Neuronal stem cell (in vitro differentiated cells): Measurements from ENCODE around the gene PRKACA.

Source experiments
- DNase-seq: peaks from one replicate; pipeline ENCODE4 v3.0.0-alpha.2; 2013; ENCODE audit warnings: low spot score
- H2AFZ ChIP-seq: one replicate; pipeline ENCODE4 v1.6.1; 2013; ENCODE audit warnings: mild to moderate bottlenecking, low read length, inconsistent platforms
- H2AK5ac ChIP-seq: 2 replicates; pipeline ENCODE4 v1.6.1; 2013; ENCODE audit warnings: low read depth, mild to moderate bottlenecking, inconsistent platforms, low read length, moderate library complexity, mixed read lengths
- H2BK120ac ChIP-seq: 2 replicates; pipeline ENCODE4 v1.6.1; 2013; ENCODE audit warnings: low read depth, mild to moderate bottlenecking, inconsistent platforms, low read length, moderate library complexity, mixed read lengths
- H2BK12ac ChIP-seq: one replicate; pipeline ENCODE4 v1.6.1; 2013; ENCODE audit warnings: low read length, inconsistent platforms
- H2BK15ac ChIP-seq: 2 replicates; pipeline ENCODE4 v1.6.1; 2013; ENCODE audit warnings: mild to moderate bottlenecking, low read length, inconsistent platforms, mixed read lengths
- H2BK5ac ChIP-seq: one replicate; pipeline ENCODE4 v1.6.1; 2013; ENCODE audit warnings: inconsistent platforms, mild to moderate bottlenecking, low read length, moderate library complexity
- H3K14ac ChIP-seq: one replicate; pipeline ENCODE4 v1.6.1; 2013; ENCODE audit warnings: low read length, inconsistent platforms
- H3K18ac ChIP-seq: 2 replicates; pipeline ENCODE4 v1.6.1; 2013; ENCODE audit warnings: low read length, inconsistent platforms
- H3K23ac ChIP-seq: 2 replicates; pipeline ENCODE4 v1.6.1; 2013; ENCODE audit warnings: low read depth, mild to moderate bottlenecking, mixed read lengths, low read length, inconsistent platforms; ENCODE audit not compliant: poor library complexity
- H3K27ac ChIP-seq: replicated peaks from 3 replicates; pipeline ENCODE4 v1.5.1; 2013; ENCODE audit warnings: low read length, inconsistent platforms
- H3K27me3 ChIP-seq, 3 experiments: 2 replicates each; pipeline ENCODE4 v1.6.1; 2013; ENCODE audit warnings: low read length in 3 of 3, mild to moderate bottlenecking in 2 of 3, inconsistent platforms in 1 of 3, low read depth in 1 of 3, mixed read lengths in 1 of 3, moderate library complexity in 1 of 3; ENCODE audit not compliant: control insufficient read depth in 3 of 3, insufficient read depth in 3 of 3
- H3K36me3 ChIP-seq, 2 donors: replicated peaks in 1 of 2; 2 replicates each; pipeline ENCODE4 v1.6.1; 2013; ENCODE audit warnings: low read length in 2 of 2; ENCODE audit not compliant: control insufficient read depth in 2 of 2, insufficient read depth in 2 of 2
- H3K4ac ChIP-seq: 2 replicates; pipeline ENCODE4 v1.6.1; 2013; ENCODE audit warnings: inconsistent platforms, mild to moderate bottlenecking, low read length, moderate library complexity
- H3K4me1 ChIP-seq, 2 donors: 1 replicate in 1 of 2; 2 replicates in 1 of 2; pipeline ENCODE4 v1.6.1; 2013; ENCODE audit warnings: low read length in 2 of 2, low read depth in 1 of 2; ENCODE audit not compliant: control insufficient read depth in 2 of 2, insufficient read depth in 1 of 2
- H3K4me2 ChIP-seq: one replicate; pipeline ENCODE4 v1.6.1; 2013; ENCODE audit warnings: mild to moderate bottlenecking, low read length, inconsistent platforms; ENCODE audit not compliant: insufficient read depth, poor library complexity, severe bottlenecking
- H3K4me3 ChIP-seq, 2 donors: 2 replicates each; pipeline ENCODE4 v1.5.1; 2013; ENCODE audit warnings: low read length in 2 of 2, mild to moderate bottlenecking in 2 of 2, inconsistent platforms in 1 of 2, moderate library complexity in 1 of 2
- H3K79me1 ChIP-seq: one replicate; pipeline ENCODE4 v1.6.1; 2013; ENCODE audit warnings: low read depth, mild to moderate bottlenecking, inconsistent platforms, low read length, moderate library complexity
- H3K9ac ChIP-seq: one replicate; pipeline ENCODE4 v1.6.1; 2013; ENCODE audit warnings: mild to moderate bottlenecking, low read depth, low read length, inconsistent platforms; ENCODE audit not compliant: poor library complexity
- H3K9me3 ChIP-seq, 2 donors: replicated peaks in 1 of 2; 2 replicates each; pipeline versions ENCODE3 to v1.6.1; 2013; ENCODE audit warnings: low read length in 2 of 2, mild to moderate bottlenecking in 2 of 2, inconsistent platforms in 1 of 2, low read depth in 1 of 2, mixed read lengths in 1 of 2, moderate library complexity in 1 of 2; ENCODE audit not compliant: control insufficient read depth in 2 of 2, insufficient read depth in 1 of 2
- H4K8ac ChIP-seq: one replicate; pipeline ENCODE4 v1.6.1; 2013; ENCODE audit warnings: low read depth, mild to moderate bottlenecking, inconsistent platforms, low read length, moderate library complexity
- H4K91ac ChIP-seq: one replicate; pipeline ENCODE4 v1.6.1; 2013; ENCODE audit warnings: low read length, low read depth, mild to moderate bottlenecking, inconsistent platforms; ENCODE audit not compliant: poor library complexity
- WGBS, 2 donors: extraction: QIAGEN DNeasy Blood & Tissue Kit; methylation state at CpG; one replicate each; pipeline ENCODE4 v1.1.7; 2013; ENCODE audit warnings: missing lambda C conversion rate in 2 of 2, mixed read lengths in 1 of 2; ENCODE audit not compliant: insufficient read length in 2 of 2, insufficient replicate concordance in 1 of 2; ENCODE audit errors: extremely low coverage in 2 of 2; 5-methylcytosine and 5-hydroxymethylcytosine counted together

PRKACA gene

GRCh38 chr19:14164724-14165493, 47.3 kb upstream of the PRKACA start:
- Histone ChIP-seq H3K23ac (peak overlapping the region; percentile 43), H3K4me1 (peaks cover 12 to 24% of the 10 kb centered on the region in 2 donors), H2BK5ac (peak overlapping the region; percentile 77), H2AFZ (no peak overlapping the region), H3K27ac (no peak overlapping the region), H3K4ac (no peak overlapping the region), H3K14ac (peak overlapping the region; percentile 99), H3K4me2 (no peak overlapping the region), H3K27me3 (no peaks in the 10 kb centered on the region), H3K9ac (peak overlapping the region; percentile 77), H3K79me1 (peaks cover 8% of the 10 kb centered on the region), H2BK12ac (peak overlapping the region; percentile 90), H2AK5ac (peak overlapping the region; percentile 81), H2BK15ac (no peak overlapping the region), H3K36me3 (peaks cover 31 to 40% of the 10 kb centered on the region in 2 donors), H4K91ac (no peak overlapping the region), H3K4me3 (no peak overlapping the region), H3K18ac (peak overlapping the region; percentile 92), H2BK120ac (no peak overlapping the region), H4K8ac (peak overlapping the region; percentile 98), H3K9me3 (peaks cover 0 to 1% of the 10 kb centered on the region in 2 donors)
- WGBS, 2 donors = no CpG with 5 or more reads among the region's 16 CpGs
- DNase-seq = no peak

DNA sequence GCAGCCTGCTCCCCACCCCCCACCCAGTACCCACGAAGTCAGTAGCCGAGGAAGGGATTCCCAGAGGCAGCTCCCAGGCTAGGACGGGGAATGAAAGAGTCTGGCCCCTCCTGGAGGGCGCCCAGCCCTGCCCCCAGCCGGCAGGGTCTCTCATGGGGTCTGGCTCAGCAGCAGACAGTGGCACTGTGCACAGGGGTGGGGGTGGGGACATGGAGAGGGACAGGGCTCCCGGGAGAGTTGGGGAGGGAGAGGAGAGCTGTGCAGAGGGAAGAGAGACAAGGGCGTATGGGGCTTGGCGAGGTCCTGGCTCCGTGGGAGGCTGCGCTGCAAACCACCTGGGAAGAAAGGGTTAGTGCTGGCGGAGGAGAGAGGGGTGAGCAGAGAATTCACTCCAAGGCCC, 46.5 kb upstream of the PRKACA start:
- Histone ChIP-seq H2AK5ac (peak overlapping the region; percentile 81), H3K23ac (no peak overlapping the region), H2BK12ac (no peak overlapping the region), H3K18ac (peak overlapping the region; percentile 71), H2BK5ac (no peak overlapping the region), H2BK120ac (no peak overlapping the region), H2BK15ac (no peak overlapping the region), H4K91ac (no peak overlapping the region), H3K27me3 (no peaks in the 10 kb centered on the region), H3K27ac (no peak overlapping the region), H3K4me3 (no peak overlapping the region), H3K14ac (no peak overlapping the region), H3K36me3 (peaks cover 34 to 41% of the 10 kb centered on the region in 2 donors), H4K8ac (no peak overlapping the region), H3K79me1 (peaks cover 8% of the 10 kb centered on the region), H3K4me2 (no peak overlapping the region), H2AFZ (no peak overlapping the region), H3K4me1 (peaks cover 12 to 24% of the 10 kb centered on the region in 2 donors), H3K9ac (peak overlapping the region; percentile 64), H3K4ac (no peak overlapping the region), H3K9me3 (peaks cover 0 to 1% of the 10 kb centered on the region in 2 donors)
- no CpG with 5 or more reads among the region's 11 CpGs for WGBS, 2 donors
- no peak for DNase-seq

DNA sequence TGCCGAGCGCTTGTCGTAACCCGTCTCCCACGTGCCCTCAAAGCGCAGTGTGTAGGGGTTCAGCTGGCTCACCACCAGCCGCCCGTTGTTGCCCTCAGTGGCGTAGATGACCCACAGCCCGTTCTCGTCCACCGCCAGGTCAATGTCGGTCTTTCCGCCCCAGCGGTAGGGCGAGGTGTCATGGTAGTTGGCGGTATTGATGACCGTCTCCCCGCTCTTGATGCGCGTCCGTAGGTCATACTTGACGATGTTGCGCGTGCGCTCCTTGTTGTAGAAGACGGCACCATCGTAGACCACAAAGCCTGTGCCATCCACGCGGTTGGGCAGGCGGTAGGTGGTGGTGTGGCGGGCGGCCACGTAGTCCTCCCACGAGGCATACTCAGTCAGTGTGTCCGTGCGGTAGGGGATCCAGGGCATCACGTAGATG, 45.3 kb upstream of the PRKACA start:
- H2AFZ ChIP-seq = no peak overlapping the region
- H4K91ac ChIP-seq = no peak overlapping the region
- peak overlapping the region; percentile 98 for H4K8ac ChIP-seq
- no peak overlapping the region for H3K18ac ChIP-seq
- peaks cover 0 to 1% of the 10 kb centered on the region in 2 donors for H3K9me3 ChIP-seq
- peak overlapping the region; percentile 81 for H2BK120ac ChIP-seq
- no CpG with 5 or more reads among the region's 38 CpGs for WGBS, 2 donors
- peak overlapping the region; percentile 70 for H3K9ac ChIP-seq
- H3K27me3 ChIP-seq = no peaks in the 10 kb centered on the region
- H2BK12ac ChIP-seq = peak overlapping the region; percentile 41
- peak overlapping the region; percentile 52 for H3K23ac ChIP-seq
- no peak overlapping the region for H3K4ac ChIP-seq
- peak overlapping the region; percentile 61 for H2AK5ac ChIP-seq
- no peak for DNase-seq
- H3K36me3 ChIP-seq = peaks cover 40 to 48% of the 10 kb centered on the region in 2 donors
- H2BK15ac ChIP-seq = no peak overlapping the region
- H3K27ac ChIP-seq = no peak overlapping the region
- H2BK5ac ChIP-seq = no peak overlapping the region
- H3K14ac ChIP-seq = peak overlapping the region; percentile 2
- peak overlapping the region in 1 of 2 donors; percentile 27 for H3K4me3 ChIP-seq
- peaks cover 12 to 21% of the 10 kb centered on the region in 2 donors for H3K4me1 ChIP-seq
- H3K4me2 ChIP-seq = no peak overlapping the region
- H3K79me1 ChIP-seq = peaks cover 8% of the 10 kb centered on the region

GRCh38 chr19:14161305-14161704, 43.7 kb upstream of the PRKACA start:
- H3K4me3 ChIP-seq = no peak overlapping the region

More at GRCh38 chr19:14161305-14161704, 43.7 kb upstream of the PRKACA start:
- no peak for DNase-seq
- H3K4me1 ChIP-seq = peaks cover 12 to 17% of the 10 kb centered on the region in 2 donors
- H4K8ac ChIP-seq = no peak overlapping the region
- no peak overlapping the region for H3K4ac ChIP-seq
- H2AFZ ChIP-seq = no peak overlapping the region
- peak overlapping the region; percentile 73 for H2BK12ac ChIP-seq
- no peak overlapping the region for H3K27ac ChIP-seq
- no peak overlapping the region for H2BK15ac ChIP-seq
- H4K91ac ChIP-seq = no peak overlapping the region
- WGBS, 2 donors = no CpG with 5 or more reads among the region's 19 CpGs
- H2BK120ac ChIP-seq = no peak overlapping the region
- H2BK5ac ChIP-seq = no peak overlapping the region
- peak overlapping the region; percentile 85 for H3K23ac ChIP-seq
- H3K9me3 ChIP-seq = peaks cover 0 to 1% of the 10 kb centered on the region in 2 donors
- H3K18ac ChIP-seq = no peak overlapping the region
- no peak overlapping the region for H2AK5ac ChIP-seq
- H3K27me3 ChIP-seq = no peaks in the 10 kb centered on the region
- peaks cover 8% of the 10 kb centered on the region for H3K79me1 ChIP-seq
- no peak overlapping the region for H3K9ac ChIP-seq
- no peak overlapping the region for H3K14ac ChIP-seq
- H3K36me3 ChIP-seq = peaks cover 54 to 63% of the 10 kb centered on the region in 2 donors
- H3K4me2 ChIP-seq = no peak overlapping the region
